ENCODE data around the gene STK32B. TPM values are rescaled to one million over a fixed set of nuclear protein-coding genes. Genes with fewer than 3 reads are reported as not detected.

Gene STK32B
- total and polyA plus RNA-seq, 2 of the 8 experiments (the other 6 are each of a cell fraction or from before 2014, with no cell fraction given): 2.3 to 2.5 TPM

- TF ChIP-seq CHD7 (IDR thresholded peaks at IDR 0.05; ENCODE audit: insufficient replicate concordance, low read length) (no peak), RBBP5 (IDR thresholded peaks at IDR 0.05; ENCODE audit: borderline replicate concordance, low read depth, low read length) (no peak), SIN3A (conservative IDR thresholded peaks at IDR 0.05 in 1 of 2, IDR thresholded peaks at IDR 0.05 in 1 of 2; ENCODE audit: low read depth in 1 of 2, low read length in 2 of 2) (no peak), CBX5 (IDR thresholded peaks at IDR 0.05; ENCODE audit: low read depth, low read length) (no peak), SRF (IDR thresholded peaks at IDR 0.05; ENCODE audit: low read depth, low read length) (no peak), SIRT6 (IDR thresholded peaks at IDR 0.05; ENCODE audit: low read length) (no peak), GABPA (IDR thresholded peaks at IDR 0.05; ENCODE audit: borderline replicate concordance, insufficient read depth, low read length) (no peak), NANOG (IDR thresholded peaks at IDR 0.05; ENCODE audit: insufficient read depth, low read depth, low read length, poor library complexity, severe bottlenecking) (no peak)
- TF ChIP-seq, protein P1, sequence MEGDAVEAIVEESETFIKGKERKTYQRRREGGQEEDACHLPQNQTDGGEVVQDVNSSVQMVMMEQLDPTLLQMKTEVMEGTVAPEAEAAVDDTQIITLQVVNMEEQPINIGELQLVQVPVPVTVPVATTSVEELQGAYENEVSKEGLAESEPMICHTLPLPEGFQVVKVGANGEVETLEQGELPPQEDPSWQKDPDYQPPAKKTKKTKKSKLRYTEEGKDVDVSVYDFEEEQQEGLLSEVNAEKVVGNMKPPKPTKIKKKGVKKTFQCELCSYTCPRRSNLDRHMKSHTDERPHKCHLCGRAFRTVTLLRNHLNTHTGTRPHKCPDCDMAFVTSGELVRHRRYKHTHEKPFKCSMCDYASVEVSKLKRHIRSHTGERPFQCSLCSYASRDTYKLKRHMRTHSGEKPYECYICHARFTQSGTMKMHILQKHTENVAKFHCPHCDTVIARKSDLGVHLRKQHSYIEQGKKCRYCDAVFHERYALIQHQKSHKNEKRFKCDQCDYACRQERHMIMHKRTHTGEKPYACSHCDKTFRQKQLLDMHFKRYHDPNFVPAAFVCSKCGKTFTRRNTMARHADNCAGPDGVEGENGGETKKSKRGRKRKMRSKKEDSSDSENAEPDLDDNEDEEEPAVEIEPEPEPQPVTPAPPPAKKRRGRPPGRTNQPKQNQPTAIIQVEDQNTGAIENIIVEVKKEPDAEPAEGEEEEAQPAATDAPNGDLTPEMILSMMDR (IDR thresholded peaks at IDR 0.05; ENCODE audit: control extremely low read depth in 1 of 3, insufficient read depth in 1 of 3, low read depth in 1 of 3, low read length in 3 of 3): no peak
Measured at GRCh38 chr4:5143940-5144339, 92.7 kb downstream of the STK32B start (continued).

Measured in H1 (cell line).